ENCODE data around the gene SKIC3. TPM values are rescaled to one million over a fixed set of nuclear protein-coding genes. Genes with fewer than 3 reads are reported as not detected.

The SKIC3 gene
- total and polyA plus RNA-seq, 2 of the 13 experiments (the other 11 are each of a cell fraction or from before 2014, with no cell fraction given), result 36.9 to 61.5 TPM

DNA sequence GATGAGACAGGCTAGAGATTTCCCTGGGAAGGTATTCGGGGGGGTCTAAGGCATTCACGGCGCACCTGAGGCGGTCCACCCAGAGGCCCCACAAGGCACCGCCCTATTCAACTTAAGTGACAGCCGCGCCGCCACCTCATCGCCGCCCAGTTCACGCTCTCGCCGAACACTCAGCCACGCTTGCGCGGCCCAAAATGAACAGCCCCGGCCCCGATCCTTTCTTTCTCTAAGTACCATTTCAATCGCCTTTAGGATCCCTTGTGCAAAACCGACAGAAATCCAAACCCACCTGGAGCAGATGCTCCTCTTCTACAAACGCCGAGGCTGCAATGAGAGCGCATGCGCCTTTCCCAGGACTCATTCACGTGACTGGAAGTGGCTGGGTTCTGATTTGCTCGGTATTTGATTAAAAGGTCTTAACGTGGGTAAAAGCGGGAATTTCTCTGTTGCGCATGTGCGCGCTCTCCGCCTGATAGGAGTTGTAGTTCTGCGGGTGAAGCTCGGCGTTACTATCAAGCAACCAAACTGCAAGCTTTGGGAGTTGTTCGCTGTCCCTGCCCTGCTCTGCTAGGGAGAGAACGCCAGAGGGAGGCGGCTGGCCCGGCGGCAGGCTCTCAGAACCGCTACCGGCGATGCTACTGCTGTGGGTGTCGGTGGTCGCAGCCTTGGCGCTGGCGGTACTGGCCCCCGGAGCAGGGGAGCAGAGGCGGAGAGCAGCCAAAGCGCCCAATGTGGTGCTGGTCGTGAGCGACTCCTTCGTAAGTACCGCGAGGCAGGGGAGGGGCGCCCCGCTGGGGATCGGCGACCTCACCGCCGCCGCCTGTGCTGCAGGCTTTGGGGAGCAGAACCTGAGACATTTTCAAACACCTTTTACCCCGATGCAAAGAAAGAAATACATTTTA lies at the start of gene SKIC3, which contains the start of gene ARSK (continued):
- TF ChIP-seq, protein P1, sequence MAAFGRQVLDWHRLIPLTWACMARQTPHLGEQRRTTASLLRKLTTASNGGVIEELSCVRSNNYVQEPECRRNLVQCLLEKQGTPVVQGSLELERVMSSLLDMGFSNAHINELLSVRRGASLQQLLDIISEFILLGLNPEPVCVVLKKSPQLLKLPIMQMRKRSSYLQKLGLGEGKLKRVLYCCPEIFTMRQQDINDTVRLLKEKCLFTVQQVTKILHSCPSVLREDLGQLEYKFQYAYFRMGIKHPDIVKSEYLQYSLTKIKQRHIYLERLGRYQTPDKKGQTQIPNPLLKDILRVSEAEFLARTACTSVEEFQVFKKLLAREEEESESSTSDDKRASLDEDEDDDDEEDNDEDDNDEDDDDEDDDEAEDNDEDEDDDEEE (CRISPR knock-in tag; IDR thresholded peaks at IDR 0.05), result peak; percentile 86; the same call in 1 of the 2 replicates
- TF ChIP-seq ZNF629 (CRISPR knock-in tag; conservative IDR thresholded peaks at IDR 0.05) (no peak), TRIM22 (IDR thresholded peaks at IDR 0.05) (no peak), SETDB1 (CRISPR knock-in tag; IDR thresholded peaks at IDR 0.05; ENCODE audit: borderline replicate concordance) (no peak; the same call in 1 of the 2 replicates), ZNF18 (CRISPR knock-in tag; IDR thresholded peaks at IDR 0.05; ENCODE audit: insufficient replicate concordance) (no peak), KDM6A (CRISPR knock-in tag; IDR thresholded peaks at IDR 0.05; ENCODE audit: low read depth) (no peak), STAT5B (CRISPR knock-in tag; IDR thresholded peaks at IDR 0.05) (no peak; the same call in 1 of the 2 replicates), NRL (CRISPR knock-in tag; IDR thresholded peaks at IDR 0.05; ENCODE audit: borderline replicate concordance) (peak; percentile 59), ZGPAT (CRISPR knock-in tag; IDR thresholded peaks at IDR 0.05) (peak; percentile 80), PTBP1 (IDR thresholded peaks at IDR 0.05; ENCODE audit: low read depth, low read length, poor library complexity, severe bottlenecking) (no peak), ZNF17 (CRISPR knock-in tag; IDR thresholded peaks at IDR 0.05) (no peak), ZNF326 (CRISPR knock-in tag; IDR thresholded peaks at IDR 0.05; ENCODE audit: borderline replicate concordance) (no peak), MTF1 (CRISPR knock-in tag; IDR thresholded peaks at IDR 0.05) (no peak; the same call in 1 of the 2 replicates), MAZ (IDR thresholded peaks at IDR 0.05; ENCODE audit: borderline replicate concordance, low read depth, low read length) (no peak), MAZ (CRISPR knock-in tag; IDR thresholded peaks at IDR 0.05; ENCODE audit: low read depth) (peak; percentile 56), ATM (IDR thresholded peaks at IDR 0.05; ENCODE audit: borderline replicate concordance) (no peak), ZNF614 (CRISPR knock-in tag; IDR thresholded peaks at IDR 0.05; ENCODE audit: borderline replicate concordance) (no peak; the same call in 1 of the 2 replicates), SAP130 (CRISPR knock-in tag; IDR thresholded peaks at IDR 0.05; ENCODE audit: low read depth) (peak; percentile 88), RBM39 (IDR thresholded peaks at IDR 0.05; ENCODE audit: low read depth, low read length, poor library complexity, severe bottlenecking) (peak; percentile 62), PHF20 (CRISPR knock-in tag; IDR thresholded peaks at IDR 0.05) (peak; percentile 79), TGIF2 (CRISPR knock-in tag; IDR thresholded peaks at IDR 0.05) (peak; percentile 55)
- TF ChIP-seq, protein P2, sequence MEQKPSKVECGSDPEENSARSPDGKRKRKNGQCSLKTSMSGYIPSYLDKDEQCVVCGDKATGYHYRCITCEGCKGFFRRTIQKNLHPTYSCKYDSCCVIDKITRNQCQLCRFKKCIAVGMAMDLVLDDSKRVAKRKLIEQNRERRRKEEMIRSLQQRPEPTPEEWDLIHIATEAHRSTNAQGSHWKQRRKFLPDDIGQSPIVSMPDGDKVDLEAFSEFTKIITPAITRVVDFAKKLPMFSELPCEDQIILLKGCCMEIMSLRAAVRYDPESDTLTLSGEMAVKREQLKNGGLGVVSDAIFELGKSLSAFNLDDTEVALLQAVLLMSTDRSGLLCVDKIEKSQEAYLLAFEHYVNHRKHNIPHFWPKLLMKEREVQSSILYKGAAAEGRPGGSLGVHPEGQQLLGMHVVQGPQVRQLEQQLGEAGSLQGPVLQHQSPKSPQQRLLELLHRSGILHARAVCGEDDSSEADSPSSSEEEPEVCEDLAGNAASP (CRISPR knock-in tag; IDR thresholded peaks at IDR 0.05; ENCODE audit: borderline replicate concordance), result no peak
